Left lung (tissue), 10 donors: ENCODE measurements around the gene VMP1. TPM values are rescaled to one million over a fixed set of nuclear protein-coding genes. Genes with fewer than 3 reads are reported as not detected.
"Not testable (repeated sequence)": the region's sequence is repeated elsewhere in the genome, so short reads cannot be mapped to it uniquely, and the experiment has no call there.

Source experiments
- ATAC-seq: fragments of 200-7000 bp; cut with Tn5 transposase; one replicate; pipeline ENCODE4 v1.9.1; 2020; ENCODE audit warnings: moderate library complexity
- DNase-seq, 4 donors: peaks; one replicate each; pipeline ENCODE4 v3.0.0-alpha.2; 2013 to 2020
- H3K27ac ChIP-seq, 2 donors: fragments of 200-600 bp; sonication (generic) in 1 of 2; one replicate each; pipeline versions ENCODE4 v1.5.0 to v1.8.0; 2020 to 2021
- H3K27me3 ChIP-seq, 2 donors: fragments of 200-600 bp; sonication (generic) in 1 of 2; one replicate each; pipeline versions ENCODE4 v1.5.0 to v1.8.0; 2020 to 2021
- H3K36me3 ChIP-seq, 2 donors: fragments of 200-600 bp; sonication (generic) in 1 of 2; one replicate each; pipeline versions ENCODE4 v1.5.0 to v1.8.0; 2020 to 2021
- H3K4me1 ChIP-seq, 2 donors: fragments of 200-600 bp; one replicate each; pipeline ENCODE4 v1.8.0; 2021
- H3K4me3 ChIP-seq, 2 donors: fragments of 200-600 bp; sonication (generic) in 1 of 2; one replicate each; pipeline versions ENCODE4 v1.5.0 to v1.8.0; 2020 to 2021; ENCODE audit warnings: mild to moderate bottlenecking in 1 of 2
- H3K9me3 ChIP-seq, 2 donors: fragments of 200-600 bp; sonication (generic) in 1 of 2; one replicate each; pipeline versions ENCODE4 v1.5.0 to v1.8.0; 2020 to 2021
- intact Hi-C, 2 donors: fragments of 100-400 bp; cut with DNase I; formaldehyde crosslinking; loops; one replicate each; pipeline versions ENCODE4 v1.11.2 to v1.14.2; 2022
- polyA plus RNA-seq, 6 donors: library from polyadenylated mRNA; unstranded; fragments of 120-200 nt; gene quantifications; one replicate each; pipeline ENCODE4 v1.2.1, GENCODE V29; 2013; ENCODE audit not compliant: insufficient read length in 6 of 6
- total RNA-seq, 2 donors: library from RNA; stranded (reverse); fragmentation: NEBNext Ultra II Directional; extraction: Animal tissue kit (Norgen Biotek cat#: 25700); gene quantifications; one replicate each; pipeline ENCODE4 v1.2.1, GENCODE V29; 2021
- TF ChIP-seq, protein P1 (sequence below), 2 donors: fragments of 200-600 bp; sonication (generic) in 1 of 2; IDR thresholded peaks; one replicate each; pipeline versions ENCODE4 v1.5.0 to v1.8.0; 2021; ENCODE audit warnings: antibody characterized with exemption in 2 of 2
- donor health status: DM: no; HTN: yes; CAD: no.
- donor health status: DM: no; HTN: no; CAD: no.

Gene VMP1
- total and polyA plus RNA-seq, 8 donors, result 98.2 to 343 (median 127) TPM

DNA sequence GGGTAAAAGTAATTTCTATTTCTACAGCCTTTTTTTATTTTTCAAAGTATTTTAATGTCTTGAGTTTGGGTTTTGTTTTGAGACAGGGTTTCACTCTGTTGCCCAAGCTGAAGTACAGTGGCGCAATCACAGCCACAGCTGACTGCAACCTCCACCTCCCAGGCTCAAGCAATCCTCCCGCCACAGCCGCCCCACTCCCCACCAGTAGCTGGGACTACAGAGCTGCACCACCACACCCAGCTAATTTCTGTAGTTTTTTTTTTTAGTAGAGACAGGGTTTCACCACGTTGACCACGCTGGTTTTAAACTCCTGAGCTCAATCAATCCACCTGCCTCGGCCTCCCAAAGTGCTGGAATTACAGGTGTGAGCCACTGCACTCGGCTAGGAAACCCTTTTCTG, 141.3 kb downstream of the VMP1 start:
- H3K4me3 ChIP-seq, result no peak overlapping the region
- H3K4me1 ChIP-seq, result peaks cover 49 to 83% of the 10 kb centered on the region in 2 donors
- no peaks in the 10 kb centered on the region for H3K27me3 ChIP-seq
- intact Hi-C loops, result no loop called here
- peak; percentile 21 for ATAC-seq
- TF ChIP-seq, protein P1, sequence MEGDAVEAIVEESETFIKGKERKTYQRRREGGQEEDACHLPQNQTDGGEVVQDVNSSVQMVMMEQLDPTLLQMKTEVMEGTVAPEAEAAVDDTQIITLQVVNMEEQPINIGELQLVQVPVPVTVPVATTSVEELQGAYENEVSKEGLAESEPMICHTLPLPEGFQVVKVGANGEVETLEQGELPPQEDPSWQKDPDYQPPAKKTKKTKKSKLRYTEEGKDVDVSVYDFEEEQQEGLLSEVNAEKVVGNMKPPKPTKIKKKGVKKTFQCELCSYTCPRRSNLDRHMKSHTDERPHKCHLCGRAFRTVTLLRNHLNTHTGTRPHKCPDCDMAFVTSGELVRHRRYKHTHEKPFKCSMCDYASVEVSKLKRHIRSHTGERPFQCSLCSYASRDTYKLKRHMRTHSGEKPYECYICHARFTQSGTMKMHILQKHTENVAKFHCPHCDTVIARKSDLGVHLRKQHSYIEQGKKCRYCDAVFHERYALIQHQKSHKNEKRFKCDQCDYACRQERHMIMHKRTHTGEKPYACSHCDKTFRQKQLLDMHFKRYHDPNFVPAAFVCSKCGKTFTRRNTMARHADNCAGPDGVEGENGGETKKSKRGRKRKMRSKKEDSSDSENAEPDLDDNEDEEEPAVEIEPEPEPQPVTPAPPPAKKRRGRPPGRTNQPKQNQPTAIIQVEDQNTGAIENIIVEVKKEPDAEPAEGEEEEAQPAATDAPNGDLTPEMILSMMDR (IDR thresholded peaks at IDR 0.05), result no peak
- peak in 2 of 4 donors; percentile 86 to 92 for DNase-seq
- peak overlapping the region; percentile 96 to 99 for H3K27ac ChIP-seq
- no peaks in the 10 kb centered on the region for H3K9me3 ChIP-seq
- no peaks in the 10 kb centered on the region for H3K36me3 ChIP-seq

DNA sequence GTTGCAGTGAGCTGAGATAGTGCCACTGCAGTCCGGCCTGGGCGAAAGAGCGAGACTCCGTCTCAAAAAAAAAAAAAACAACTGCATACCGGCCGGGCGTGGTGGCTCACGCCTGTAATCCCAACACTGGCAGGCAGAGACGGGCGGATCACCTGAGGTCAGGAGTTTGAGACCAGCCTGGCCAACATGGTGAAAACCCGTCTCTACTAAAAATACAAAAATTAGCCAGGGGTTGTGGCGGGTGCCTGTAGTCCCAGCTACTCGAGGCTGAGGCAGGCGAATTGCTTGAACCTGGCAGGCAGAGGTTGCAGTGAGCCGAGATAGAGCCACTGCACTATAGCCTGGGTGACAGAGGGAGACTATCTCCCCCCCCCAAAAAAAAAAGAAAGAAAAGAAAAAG, 142.9 kb downstream of the VMP1 start:
- intact Hi-C loops, result not testable (repeated sequence)

GRCh38 chr17:59851439-59852375, 144.3 kb downstream of the VMP1 start:
- Histone ChIP-seq H3K27me3 (no peaks in the 10 kb centered on the region), H3K9me3 (no peaks in the 10 kb centered on the region), H3K36me3 (no peaks in the 10 kb centered on the region), H3K4me1 (peaks cover 41 to 89% of the 10 kb centered on the region in 2 donors), H3K27ac (peak overlapping the region; percentile 45 to 54), H3K4me3 (no peak overlapping the region)
- TF ChIP-seq, protein P1 (IDR thresholded peaks at IDR 0.05), result no peak
- peak in 1 of 4 donors; percentile 58 for DNase-seq
- intact Hi-C loops, result no loop called here
- peak; percentile 1 for ATAC-seq

More for the DNA sequence above, 142.9 kb downstream of the VMP1 start:
- ATAC-seq, H3K27me3 ChIP-seq, H3K36me3 ChIP-seq, H3K9me3 ChIP-seq, H3K27ac ChIP-seq, H3K4me3 ChIP-seq, DNase-seq: not testable (repeated sequence)
- peaks cover 43 to 90% of the 10 kb centered on the region in 2 donors for H3K4me1 ChIP-seq

GRCh38 chr17:59852847-59853167, 145.4 kb downstream of the VMP1 start:
- intact Hi-C loops, H3K36me3 ChIP-seq, H3K9me3 ChIP-seq, ATAC-seq, H3K4me3 ChIP-seq, H3K27me3 ChIP-seq, DNase-seq: not testable (repeated sequence)
- peaks cover 33 to 83% of the 10 kb centered on the region in 2 donors for H3K4me1 ChIP-seq
- H3K27ac ChIP-seq, result peak overlapping the region; percentile 45 to 54

DNA sequence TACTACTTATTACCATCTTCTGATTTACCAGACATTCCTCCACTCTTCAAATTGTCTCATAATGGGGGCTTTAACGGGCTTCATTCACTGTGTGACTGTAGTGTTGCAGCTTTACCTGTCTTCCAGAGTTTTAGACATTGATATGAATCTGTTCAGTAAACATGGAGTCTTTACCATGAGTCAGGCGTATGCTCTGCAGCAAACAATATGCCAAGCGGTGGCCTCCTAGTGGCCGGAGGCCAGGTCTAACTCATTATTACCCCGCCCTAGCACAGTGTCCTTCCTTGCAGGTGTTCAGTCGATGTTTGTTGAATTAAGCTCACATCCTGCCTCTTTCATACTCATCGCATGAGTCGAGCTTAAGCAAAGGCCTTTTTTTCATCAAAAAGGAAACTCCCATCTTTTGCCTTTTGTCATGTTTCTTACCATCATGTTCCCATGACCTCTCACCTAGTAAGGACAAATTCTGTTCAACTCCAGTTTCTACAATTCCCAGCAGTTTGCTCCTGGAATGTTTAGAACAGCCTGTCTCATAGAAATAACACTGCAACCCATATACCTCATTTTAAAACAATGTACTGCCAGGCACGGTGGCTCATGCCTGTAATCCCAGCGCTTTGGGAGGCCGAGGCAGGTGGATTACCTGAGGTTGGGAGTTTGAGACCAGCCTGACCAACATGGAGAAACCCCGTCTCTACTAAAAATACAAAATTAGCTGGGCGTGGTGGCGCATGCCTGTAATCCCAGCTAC, 145.9 kb downstream of the VMP1 start:
- ATAC-seq (peak; percentile 19), DNase-seq (no peak)
- Histone ChIP-seq H3K27ac (peak overlapping the region; percentile 45 to 54), H3K4me1 (peaks cover 31 to 80% of the 10 kb centered on the region in 2 donors), H3K27me3 (no peaks in the 10 kb centered on the region), H3K4me3 (no peak overlapping the region), H3K9me3 (no peaks in the 10 kb centered on the region), H3K36me3 (no peaks in the 10 kb centered on the region)
- TF ChIP-seq, protein P1 (IDR thresholded peaks at IDR 0.05), result peak in 1 of 2 donors; percentile 27
- intact Hi-C loops, result no loop called here

DNA sequence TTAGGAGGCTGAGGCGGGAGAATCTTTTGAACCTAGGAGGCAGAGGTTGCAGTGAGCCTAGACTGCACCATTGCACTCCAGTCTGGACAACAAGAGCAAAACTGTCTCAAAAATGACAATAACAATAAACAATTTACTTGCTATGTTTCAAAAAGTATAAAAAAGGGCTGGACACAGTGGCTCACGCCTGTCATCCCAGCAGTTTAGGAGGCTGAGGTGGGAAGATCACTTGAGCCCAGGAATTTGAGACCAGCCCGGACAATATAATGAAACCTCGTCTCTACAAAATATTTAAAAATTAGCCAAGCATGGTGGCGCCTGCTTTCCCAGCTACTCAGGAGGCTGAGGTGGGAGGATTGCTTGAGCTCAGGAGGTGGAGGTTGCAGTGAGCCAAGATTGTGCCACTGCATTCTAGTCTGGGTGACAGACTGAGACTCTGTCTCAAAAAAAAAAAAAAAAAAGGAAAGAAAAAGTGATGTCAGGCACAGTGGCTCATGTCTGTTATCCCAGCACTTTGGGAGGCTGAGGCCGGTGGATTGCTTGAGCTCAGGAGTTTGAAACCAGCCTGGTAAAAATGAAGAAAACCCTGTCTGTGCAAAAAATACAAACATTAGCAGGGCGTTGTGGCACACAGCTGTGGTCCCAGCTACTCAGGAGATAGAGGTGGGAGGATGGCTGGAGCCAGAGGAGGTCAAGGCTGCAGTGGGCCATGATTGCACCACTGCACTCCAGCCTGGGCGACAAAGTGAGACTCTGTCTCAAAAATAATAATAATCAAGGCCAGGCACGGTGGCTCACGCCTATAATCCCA, 146.7 kb downstream of the VMP1 start:
- DNase-seq, H3K27me3 ChIP-seq, intact Hi-C loops, H3K36me3 ChIP-seq, H3K4me3 ChIP-seq, ATAC-seq, H3K9me3 ChIP-seq: not testable (repeated sequence)
- Histone ChIP-seq H3K4me1 (peaks cover 24 to 77% of the 10 kb centered on the region in 2 donors), H3K27ac (peak overlapping the region in 1 of 2 donors; percentile 54)
